Keratinocyte (primary cell): ENCODE data around the gene PPAT.

Experiments used
- CTCF ChIP-seq, 3 experiments: IDR thresholded peaks in 1 of 3; conservative IDR thresholded peaks in 1 of 3; optimal IDR thresholded peaks in 1 of 3; 2 replicates in 2 of 3; 3 replicates in 1 of 3; pipeline versions ENCODE3 to v1.5.1; 2011; ENCODE audit warnings: low read length in 3 of 3, mild to moderate bottlenecking in 3 of 3, moderate library complexity in 2 of 3, control low read depth in 1 of 3, inconsistent platforms in 1 of 3; ENCODE audit not compliant: insufficient read depth in 2 of 3; ENCODE audit errors: extremely low read depth in 1 of 3
- EZH2 ChIP-seq: IDR thresholded peaks from one replicate; pipeline ENCODE4 v1.6.1; 2012; ENCODE audit warnings: inconsistent platforms, mild to moderate bottlenecking, low read length, moderate library complexity

DNA sequence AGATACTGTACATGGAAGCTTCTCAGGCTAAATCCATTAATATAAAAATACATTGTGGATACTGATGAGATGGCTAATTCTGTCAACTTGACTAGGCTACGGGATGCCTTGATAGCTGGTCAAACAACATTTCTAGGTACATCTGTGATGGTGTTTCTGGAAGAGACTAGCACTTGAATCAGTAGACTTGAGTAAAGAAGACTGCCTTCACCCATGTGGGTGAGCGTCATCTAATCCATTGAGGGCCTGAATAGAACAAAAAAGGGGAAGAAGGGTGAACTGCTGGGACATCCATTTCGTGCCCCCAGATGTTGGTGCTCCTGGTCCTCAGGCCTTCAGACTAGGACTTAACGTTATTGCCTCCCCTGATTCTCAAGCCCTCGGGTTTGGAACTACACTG lies 28.3 kb upstream of the PPAT start:
- TF ChIP-seq CTCF (optimal IDR thresholded peaks at IDR 0.05 in 1 of 3, IDR thresholded peaks at IDR 0.05 in 1 of 3, conservative IDR thresholded peaks at IDR 0.05 in 1 of 3; ENCODE audit: extremely low read depth in 1 of 3, insufficient read depth in 2 of 3, low read length in 3 of 3) (no peak), EZH2 (no peak)
